BJ (cell line): ENCODE data around the gene NR1H2. TPM values are rescaled to one million over a fixed set of nuclear protein-coding genes. Genes with fewer than 3 reads are reported as not detected.
A peak's percentile ranks its signal among the peaks of the same experiment; 100 is the strongest.

Experiments used
- CTCF ChIA-PET: fragments of 350-600 bp; formaldehyde crosslinking; extraction: SDS; loops from one replicate; lab custom pipeline; 2021; ENCODE audit warnings: antibody characterized with exemption, inconsistent platforms; lab: Yijun Ruan, JAX
- POLR2A ChIA-PET: fragments of 300-600 bp; sonication (Branson Sonifier 250); formaldehyde crosslinking; extraction: SDS; loops from one replicate; lab custom pipeline; 2021; ENCODE audit warnings: antibody characterized with exemption; lab: Charles Lee
- DNase-seq: peaks from one replicate; pipeline ENCODE4 v3.0.0-alpha.2; 2011; ENCODE audit warnings: low read depth
- H3K27me3 ChIP-seq: 2 replicates; pipeline ENCODE4 v1.6.0; 2011; ENCODE audit warnings: low read length; ENCODE audit not compliant: control insufficient read depth, insufficient read depth
- H3K36me3 ChIP-seq: 2 replicates; pipeline ENCODE4 v1.5.1; 2011; ENCODE audit warnings: low read length; ENCODE audit not compliant: control insufficient read depth, insufficient read depth
- H3K4me3 ChIP-seq: 2 replicates; pipeline ENCODE4 v1.5.1; 2011; ENCODE audit warnings: low read depth, mild to moderate bottlenecking, control low read depth, low read length
- polyA minus RNA-seq: library from RNA; depleted of rRNA, polyadenylated mRNA; stranded (reverse); fragments of >200 nt; gene quantifications from 2 replicates; pipeline ENCODE4 v1.2.3, GENCODE V29; 2011; rRNA and poly(A)+ RNA removed
- polyA plus RNA-seq: library from polyadenylated mRNA; depleted of rRNA; stranded (reverse); fragments of >200 nt; gene quantifications from 2 replicates; pipeline ENCODE4 v1.2.3, GENCODE V29; 2011; rRNA removed
- TF ChIP-seq, protein P1 (sequence below): IDR thresholded peaks from 2 replicates; pipeline ENCODE4 v1.5.1; 2011; ENCODE audit warnings: low read depth, mild to moderate bottlenecking, control low read depth, inconsistent platforms, low read length, moderate library complexity; ENCODE audit not compliant: insufficient read depth

NR1H2 gene
- polyA plus RNA-seq (51.2 and 78.4 TPM in 2 replicates), polyA minus RNA-seq (37.8 and 56.8 TPM in 2 replicates)

DNA sequence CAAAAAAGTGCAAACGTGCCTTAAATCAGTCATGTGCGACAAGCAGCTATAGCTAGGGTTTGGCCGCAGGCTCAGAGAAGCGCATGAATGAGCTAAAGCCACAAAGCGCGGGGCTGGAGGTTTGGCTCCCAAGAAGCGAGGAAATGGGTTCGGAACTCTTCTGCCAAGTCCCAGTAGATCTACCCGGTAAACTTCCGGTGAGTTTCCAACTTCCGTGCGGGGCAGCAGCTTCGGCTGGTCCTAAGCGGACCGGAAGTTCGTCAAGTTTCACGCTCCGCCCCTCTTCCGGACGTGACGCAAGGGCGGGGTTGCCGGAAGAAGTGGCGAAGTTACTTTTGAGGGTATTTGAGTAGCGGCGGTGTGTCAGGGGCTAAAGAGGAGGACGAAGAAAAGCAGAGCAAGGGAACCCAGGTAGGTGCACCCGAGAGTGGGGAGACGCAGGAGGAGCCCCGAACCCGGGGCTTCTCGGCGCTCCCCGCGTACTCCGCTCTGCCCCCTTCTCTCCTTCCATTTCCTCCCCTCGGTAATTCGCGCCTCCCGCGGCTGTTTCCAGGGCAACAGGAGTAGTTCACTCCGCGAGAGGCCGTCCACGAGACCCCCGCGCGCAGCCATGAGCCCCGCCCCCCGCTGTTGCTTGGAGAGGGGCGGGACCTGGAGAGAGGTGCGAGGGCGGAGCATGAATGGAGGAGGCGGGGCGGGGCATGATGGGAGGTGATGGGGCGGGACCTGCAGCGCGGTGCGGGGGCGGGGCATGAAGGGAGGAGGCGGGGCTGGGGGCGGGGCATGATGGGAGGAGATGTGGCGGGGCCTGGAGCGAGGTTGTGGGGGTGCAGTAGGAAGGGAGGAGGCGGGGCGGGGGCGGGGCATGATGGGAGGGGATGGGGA lies at the start of gene NR1H2:
TSS of gene NR1H2 (plus strand) at position 292 of the 885 bp plus-strand sequence. CDS start 1,149 bp downstream, outside the sequence.
- CTCF ChIA-PET: interaction anchor here (0.9 to 2.7 kb wide), 2 partner anchors 19 to 85 kb away, joined by 3 to 15 read pairs; no protein-coding TSS in a partner anchor
- peaks cover 28% of the 10 kb centered on the region for H3K36me3 ChIP-seq
- POLR2A ChIA-PET: no interaction called here

DNA sequence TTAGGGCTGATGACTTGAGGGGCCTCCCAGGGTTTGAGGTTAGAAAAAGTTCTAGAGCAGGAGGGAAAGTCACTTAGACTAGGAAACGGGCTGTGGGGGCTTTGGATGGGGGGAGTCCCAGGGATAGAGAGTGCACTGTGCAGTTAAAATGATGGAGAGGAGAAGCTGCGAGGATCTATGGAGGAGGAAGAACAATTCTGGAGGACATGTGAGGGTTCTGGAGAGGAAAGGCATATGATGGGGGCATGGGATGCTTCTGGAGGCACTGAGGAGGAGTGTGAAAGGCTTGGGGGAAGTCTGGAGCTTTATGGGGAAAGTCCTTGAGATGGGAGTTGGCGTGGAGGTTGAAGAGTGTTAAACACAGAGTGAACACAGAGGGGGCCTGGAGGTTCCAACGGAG lies 49.2 kb upstream of the NR1H2 start:
- TF ChIP-seq, protein P1, sequence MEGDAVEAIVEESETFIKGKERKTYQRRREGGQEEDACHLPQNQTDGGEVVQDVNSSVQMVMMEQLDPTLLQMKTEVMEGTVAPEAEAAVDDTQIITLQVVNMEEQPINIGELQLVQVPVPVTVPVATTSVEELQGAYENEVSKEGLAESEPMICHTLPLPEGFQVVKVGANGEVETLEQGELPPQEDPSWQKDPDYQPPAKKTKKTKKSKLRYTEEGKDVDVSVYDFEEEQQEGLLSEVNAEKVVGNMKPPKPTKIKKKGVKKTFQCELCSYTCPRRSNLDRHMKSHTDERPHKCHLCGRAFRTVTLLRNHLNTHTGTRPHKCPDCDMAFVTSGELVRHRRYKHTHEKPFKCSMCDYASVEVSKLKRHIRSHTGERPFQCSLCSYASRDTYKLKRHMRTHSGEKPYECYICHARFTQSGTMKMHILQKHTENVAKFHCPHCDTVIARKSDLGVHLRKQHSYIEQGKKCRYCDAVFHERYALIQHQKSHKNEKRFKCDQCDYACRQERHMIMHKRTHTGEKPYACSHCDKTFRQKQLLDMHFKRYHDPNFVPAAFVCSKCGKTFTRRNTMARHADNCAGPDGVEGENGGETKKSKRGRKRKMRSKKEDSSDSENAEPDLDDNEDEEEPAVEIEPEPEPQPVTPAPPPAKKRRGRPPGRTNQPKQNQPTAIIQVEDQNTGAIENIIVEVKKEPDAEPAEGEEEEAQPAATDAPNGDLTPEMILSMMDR: no peak
- Histone ChIP-seq H3K27me3 (peaks cover 21% of the 10 kb centered on the region), H3K36me3 (no peaks in the 10 kb centered on the region), H3K4me3 (no peak overlapping the region)
- ChIA-PET CTCF (interaction anchor here (0.7 kb wide), 2 partner anchors 22 to 581 kb away, joined by 3 to 4 read pairs; no protein-coding TSS in a partner anchor), POLR2A (no interaction called here)
- no peak for DNase-seq

More for the DNA sequence above, at the start of gene NR1H2:
- TF ChIP-seq, protein P1: no peak
- Histone ChIP-seq H3K27me3 (no peaks in the 10 kb centered on the region), H3K4me3 (peak within 1 kb of the TSS; percentile 97)
- DNase-seq: peak; percentile 75

DNA sequence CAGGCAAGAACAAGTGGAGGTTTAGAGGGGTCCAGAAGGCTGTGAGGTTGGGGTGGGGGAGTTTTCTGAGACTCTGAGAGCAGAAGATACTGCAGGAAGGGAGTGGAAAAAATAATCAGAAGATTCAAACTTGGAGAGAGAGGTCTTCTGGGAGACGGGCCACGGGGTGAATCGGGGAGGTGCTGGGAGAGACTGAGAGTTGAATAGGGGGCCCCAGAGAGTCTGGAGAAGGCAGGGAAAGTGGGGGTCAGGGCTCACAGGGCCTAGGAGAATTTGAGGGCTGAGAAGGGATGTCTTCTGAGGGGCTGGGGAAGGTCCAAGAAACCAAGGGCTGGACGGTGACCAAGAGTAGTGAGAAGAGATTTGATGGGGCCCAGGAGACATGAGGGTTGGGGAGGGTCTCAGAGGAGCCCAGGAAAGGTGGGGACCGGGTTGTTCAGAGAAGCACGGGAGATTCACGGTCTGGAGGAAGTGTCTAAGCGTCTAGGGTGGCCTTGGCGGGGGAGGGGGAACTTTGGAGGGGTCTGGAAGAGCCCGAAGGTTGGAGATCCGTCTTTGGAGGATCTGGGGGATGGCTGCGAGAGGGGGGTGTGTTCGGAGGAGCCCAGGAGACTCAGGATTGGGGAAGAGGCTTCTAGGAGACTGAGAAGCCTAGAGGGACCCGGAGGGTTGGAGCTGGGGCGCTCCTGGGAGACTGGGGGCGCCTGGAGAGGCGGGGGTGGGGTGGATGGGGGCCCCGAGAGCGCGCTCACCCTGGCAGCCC lies 48.6 kb upstream of the NR1H2 start:
- Histone ChIP-seq H3K4me3 (no peak overlapping the region), H3K36me3 (no peaks in the 10 kb centered on the region), H3K27me3 (peaks cover 26% of the 10 kb centered on the region)
- TF ChIP-seq, protein P1: no peak
- no peak for DNase-seq
- ChIA-PET POLR2A (no interaction called here), CTCF (interaction anchor here (0.7 kb wide), 1 partner anchor 41 kb away, joined by 5 read pairs; no protein-coding TSS in a partner anchor)

DNA sequence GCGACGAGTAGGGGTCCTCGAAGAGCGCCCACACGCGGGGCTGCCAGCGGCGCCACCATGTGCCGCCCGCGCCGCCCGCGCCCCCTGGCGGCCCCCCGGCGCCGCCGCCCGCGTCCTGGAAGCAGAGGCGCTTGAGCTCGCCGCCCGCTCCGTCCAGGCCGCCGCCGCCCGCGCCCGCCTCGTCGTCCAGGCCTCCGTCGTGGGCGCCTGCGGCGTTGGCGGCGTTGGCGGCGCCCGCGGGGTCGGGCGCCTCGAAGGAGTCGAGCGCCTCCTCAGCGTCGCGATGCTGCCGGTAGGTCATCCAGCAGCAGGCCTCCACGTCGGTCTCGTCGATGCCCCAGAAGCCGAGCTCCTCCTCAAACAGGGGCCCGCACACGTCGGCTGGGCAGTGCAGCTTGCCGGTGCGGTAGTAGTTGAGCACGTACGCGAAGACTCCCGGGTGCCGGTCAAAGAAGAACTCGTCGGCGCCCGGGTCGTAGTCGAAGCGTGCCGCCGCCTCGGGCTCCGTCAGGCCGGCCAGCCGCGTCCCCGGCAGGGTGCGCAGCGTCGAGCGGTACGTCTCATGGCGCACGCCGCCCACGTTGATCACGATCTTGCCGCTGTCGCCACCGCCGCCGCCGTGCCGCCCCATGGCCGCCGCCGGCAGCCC lies 47.9 kb upstream of the NR1H2 start:
- TF ChIP-seq, protein P1: no peak
- peak overlapping the region; percentile 18 for H3K4me3 ChIP-seq
- no peaks in the 10 kb centered on the region for H3K36me3 ChIP-seq
- CTCF ChIA-PET: interaction anchor here (0.7 kb wide), 1 partner anchor 41 kb away, joined by 5 read pairs; no protein-coding TSS in a partner anchor
- POLR2A ChIA-PET: interaction anchor here (0.6 kb wide), 1 partner anchor 14 kb away, joined by 4 read pairs; no protein-coding TSS in a partner anchor
- H3K27me3 ChIP-seq: peaks cover 28% of the 10 kb centered on the region
- no peak for DNase-seq
